HepG2 (cell line): ENCODE data around the gene ADSS2. TPM values are rescaled to one million over a fixed set of nuclear protein-coding genes. Genes with fewer than 3 reads are reported as not detected.

Experiments
- ATAC-seq: fragments of 200-7000 bp; cut with Tn5 transposase; 3 replicates; pipeline ENCODE4 v1.9.1; 2020; ENCODE audit warnings: mild to moderate bottlenecking, moderate library complexity
- BruUV-seq: library from RNA; stranded (reverse); fragments of 400-500 nt; replicated peaks from 2 replicates; lab custom pipeline; 2021; lab: Mats Ljungman, UMichigan
- CTCF ChIA-PET: fragments of 300-600 bp; formaldehyde crosslinking; extraction: SDS; loops from one replicate; lab custom pipeline; 2021; ENCODE audit warnings: low total read pairs, inconsistent platforms, low intra/inter-chr PET ratio; lab: Yijun Ruan, JAX
- POLR2A ChIA-PET: fragments of 350-600 bp; sonication (Branson Sonifier 250); formaldehyde crosslinking; loops from one replicate; lab custom pipeline; 2020; ENCODE audit warnings: antibody characterized with exemption, inconsistent platforms; lab: Yijun Ruan, JAX
- DNase-seq: peaks from one replicate; pipeline ENCODE4 v3.0.0-alpha.2; 2015; ENCODE audit warnings: low spot score
- FAIRE-seq: peaks from 3 replicates; lab custom pipeline; 2011; peaks lifted over from hg19 to GRCh38; lab: Jason Lieb, UNC
- H2AFZ ChIP-seq: one replicate; pipeline ENCODE4 v1.6.1; 2011; ENCODE audit warnings: low read length, inconsistent platforms
- H3K27ac ChIP-seq: fragments of 300-600 bp; 3 replicates; pipeline ENCODE4 v1.8.0; 2011; ENCODE audit warnings: mixed run types, mild to moderate bottlenecking, mixed read lengths, low read length, inconsistent platforms; ENCODE audit not compliant: insufficient read depth; ENCODE audit errors: extremely low read length
- H3K27me3 ChIP-seq, 2 experiments: fragments of 200-600 bp in 1 of 2; 2 replicates in 1 of 2; 3 replicates in 1 of 2; pipeline versions ENCODE4 v1.6.0 to v1.8.0; 2011; ENCODE audit warnings: low read length in 2 of 2, mild to moderate bottlenecking in 2 of 2, moderate library complexity in 2 of 2, inconsistent platforms in 1 of 2; ENCODE audit not compliant: insufficient read depth in 2 of 2, control insufficient read depth in 1 of 2
- H3K36me3 ChIP-seq, 2 experiments: fragments of 200-600 bp in 1 of 2; replicated peaks in 1 of 2; 2 replicates in 1 of 2; 3 replicates in 1 of 2; pipeline versions ENCODE4 v1.5.1 to v1.8.0; 2011; ENCODE audit warnings: low read length in 2 of 2, inconsistent platforms in 1 of 2; ENCODE audit not compliant: insufficient read depth in 2 of 2, control insufficient read depth in 1 of 2
- H3K4me1 ChIP-seq: 2 replicates; pipeline ENCODE4 v1.5.1; 2012; ENCODE audit warnings: low read length, inconsistent platforms; ENCODE audit not compliant: insufficient read depth
- H3K4me2 ChIP-seq: 2 replicates; pipeline ENCODE4 v1.6.0; 2011; ENCODE audit warnings: low read depth, low read length, inconsistent platforms
- H3K4me3 ChIP-seq, 3 experiments: fragments of 200-600 bp in 1 of 3; sonication (generic), shearing (Covaris generic) in 1 of 3; replicated peaks in 1 of 3; 2 replicates each; pipeline ENCODE4 v1.5.1; 2011 to 2016; ENCODE audit warnings: low read length in 3 of 3, inconsistent platforms in 2 of 3, low read depth in 2 of 3, mild to moderate bottlenecking in 2 of 3, control low read depth in 1 of 3, mixed read lengths in 1 of 3; ENCODE audit not compliant: insufficient read depth in 1 of 3
- H3K79me2 ChIP-seq: one replicate; pipeline ENCODE4 v1.6.1; 2011; ENCODE audit warnings: low read length, inconsistent platforms; ENCODE audit not compliant: insufficient read depth
- H3K9ac ChIP-seq: 2 replicates; pipeline ENCODE4 v1.6.0; 2011; ENCODE audit warnings: mild to moderate bottlenecking, low read depth, low read length, inconsistent platforms; ENCODE audit not compliant: insufficient read depth
- H3K9me3 ChIP-seq: 2 replicates; pipeline ENCODE4 v1.5.1; 2012; ENCODE audit warnings: mild to moderate bottlenecking, low read length
- H4K20me1 ChIP-seq: 2 replicates; pipeline ENCODE4 v1.6.0; 2011; ENCODE audit warnings: inconsistent platforms, mild to moderate bottlenecking, low read length, moderate library complexity; ENCODE audit not compliant: insufficient read depth
- BCL3 ChIP-seq: sonication (generic); formaldehyde crosslinking; IDR thresholded peaks from 2 replicates; pipeline ENCODE4 v1.5.1; 2020; ENCODE audit warnings: mild to moderate bottlenecking, missing genetic modification reagents, moderate library complexity
- BCL6 ChIP-seq: IDR thresholded peaks from 2 replicates; pipeline ENCODE4 v1.6.1; 2016; ENCODE audit warnings: missing genetic modification reagents, missing compliant biosample characterization
- EED ChIP-seq: sonication (generic); formaldehyde crosslinking; IDR thresholded peaks from 2 replicates; pipeline ENCODE4 v1.5.0; 2020; ENCODE audit warnings: mild to moderate bottlenecking, missing genetic modification reagents
- FUBP1 ChIP-seq: sonication (generic); formaldehyde crosslinking; IDR thresholded peaks from 2 replicates; pipeline ENCODE4 v1.5.1; 2020; ENCODE audit warnings: missing genetic modification reagents, mild to moderate bottlenecking, borderline replicate concordance
- IKZF4 ChIP-seq: sonication (generic); formaldehyde crosslinking; IDR thresholded peaks from 2 replicates; pipeline ENCODE4 v1.5.1; 2020; ENCODE audit warnings: borderline replicate concordance, mild to moderate bottlenecking, low read depth, missing genetic modification reagents; ENCODE audit errors: not compliant biosample characterization
- LCORL ChIP-seq, 2 experiments: fragments of 450-650 bp in 1 of 2; sonication (generic) in 1 of 2; formaldehyde crosslinking in 1 of 2; IDR thresholded peaks; 2 replicates each; pipeline versions ENCODE4 v1.5.0 to v1.6.1; 2017 to 2020; ENCODE audit warnings: antibody characterized with exemption in 1 of 2, missing genetic modification reagents in 1 of 2
- RAD51 ChIP-seq: fragments of 450-650 bp; IDR thresholded peaks from 2 replicates; pipeline ENCODE4 v1.6.1; 2016; ENCODE audit warnings: borderline replicate concordance
- YY1 ChIP-seq: IDR thresholded peaks from 2 replicates; pipeline ENCODE4 v1.6.1; 2011; ENCODE audit warnings: low read length, low read depth, moderate library complexity, mild to moderate bottlenecking; ENCODE audit not compliant: insufficient read depth, insufficient replicate concordance
- ZFP62 ChIP-seq: sonication (generic); formaldehyde crosslinking; IDR thresholded peaks from 2 replicates; pipeline ENCODE4 v1.4.0; 2020; ENCODE audit warnings: missing genetic modification reagents
- ZMAT3 ChIP-seq: sonication (generic); formaldehyde crosslinking; conservative IDR thresholded peaks from 2 replicates; pipeline ENCODE4 v1.7.0; 2021; ENCODE audit warnings: missing genetic modification reagents
- ZNF646 ChIP-seq: sonication (generic); formaldehyde crosslinking; IDR thresholded peaks from 2 replicates; pipeline ENCODE4 v1.9.0; 2021; ENCODE audit warnings: mild to moderate bottlenecking, missing genetic modification reagents
- WGBS: methylation state at CpG from one replicate; pipeline ENCODE4 v1.1.6; 2017; ENCODE audit warnings: low lambda C conversion rate; 5-methylcytosine and 5-hydroxymethylcytosine counted together
- in situ Hi-C: cut with HindIII; loops from 2 replicates; pipeline ENCODE4 v1.10.0; 2017; ENCODE audit warnings: low pct_unique_long_range_greater_than_20kb; ENCODE audit not compliant: extremely low pct_ligation_motif_present
- intact Hi-C: fragments of 100-400 bp; cut with micrococcal nuclease; formaldehyde crosslinking; loops from one replicate; pipeline ENCODE4 v1.10.0; 2022; ENCODE audit not compliant: unreplicated experiment
- polyA plus RNA-seq, 8 experiments: library from polyadenylated mRNA; depleted of rRNA in 3 of 8; stranded (reverse) in 7 of 8; unstranded in 1 of 8; fragments of >200 nt; fragmentation: Illumina TruSeq in 4 of 8; extraction: Trizol in 4 of 8; gene quantifications; 2 replicates each; pipeline versions ENCODE4 v1.2.1 to v1.2.3, GENCODE V29; 2011 to 2016; ENCODE audit warnings: low read depth in 4 of 8, missing spikeins in 1 of 8, mixed read lengths in 1 of 8; ENCODE audit not compliant: insufficient read depth in 1 of 8
- total RNA-seq, 5 experiments: library from RNA; depleted of rRNA; stranded (reverse); fragments of >200 nt; fragmentation: Illumina TruSeq; extraction: Trizol; gene quantifications; 2 replicates each; pipeline ENCODE4 v1.2.3, GENCODE V29; 2016; ENCODE audit warnings: low read depth in 1 of 5

Gene ADSS2
- total and polyA plus RNA-seq, 2 of the 13 experiments (the other 11 are each of a cell fraction or from before 2014, with no cell fraction given): 15.1 to 43.4 TPM

GRCh38 chr1:244386595-244386994 lies 65.1 kb downstream of the ADSS2 start:
- H3K9me3 ChIP-seq: no peaks in the 10 kb centered on the region
- ATAC-seq (no peak), DNase-seq (no peak), FAIRE-seq (no peak)
- H3K9ac ChIP-seq: no peak overlapping the region
- ChIA-PET CTCF (no interaction called here), POLR2A (no interaction called here)
- in situ Hi-C loops (no loop called here), intact Hi-C loops (no loop called here)
- H3K4me3 ChIP-seq: no peak overlapping the region
- no peak for TF ChIP-seq BCL6 (CRISPR knock-in tag)
- no peak for TF ChIP-seq RAD51
- no peak for TF ChIP-seq IKZF4 (CRISPR knock-in tag)
- TF ChIP-seq LCORL (IDR thresholded peaks at IDR 0.05): no peak
- no peak for TF ChIP-seq LCORL (CRISPR knock-in tag; IDR thresholded peaks at IDR 0.05)
- TF ChIP-seq FUBP1: no peak
- TF ChIP-seq ZMAT3 (CRISPR knock-in tag): no peak
- TF ChIP-seq ZNF646 (CRISPR knock-in tag): no peak
- TF ChIP-seq EED (CRISPR knock-in tag): no peak
- TF ChIP-seq BCL3: no peak
- TF ChIP-seq YY1: no peak
- TF ChIP-seq ZFP62 (CRISPR knock-in tag): no peak
- no peak overlapping the region for H3K27ac ChIP-seq
- 61% methylated on average over 1 of the region's 1 CpG for WGBS
- peaks cover 3% of the 10 kb centered on the region; the same call in 1 of the 2 replicates for H3K4me1 ChIP-seq
- no peaks in the 10 kb centered on the region for H3K79me2 ChIP-seq
- H4K20me1 ChIP-seq: no peaks in the 10 kb centered on the region
- H3K36me3 ChIP-seq: no peaks in the 10 kb centered on the region
- no peaks in the 10 kb centered on the region for H3K27me3 ChIP-seq
- no peak overlapping the region for H3K4me2 ChIP-seq
- no TSS peak for BruUV-seq
- H2AFZ ChIP-seq: no peak overlapping the region
